ENCODE results near the gene SKA2. TPM values are rescaled to one million over a fixed set of nuclear protein-coding genes. Genes with fewer than 3 reads are reported as not detected.
A peak's percentile ranks its signal among the peaks of the same experiment; 100 is the strongest.

SKA2 gene
- total and polyA plus RNA-seq, 9 of the 15 experiments (the other 6 are each of a cell fraction or from before 2014, with no cell fraction given): 58.1 to 183 (median 133) TPM

DNA sequence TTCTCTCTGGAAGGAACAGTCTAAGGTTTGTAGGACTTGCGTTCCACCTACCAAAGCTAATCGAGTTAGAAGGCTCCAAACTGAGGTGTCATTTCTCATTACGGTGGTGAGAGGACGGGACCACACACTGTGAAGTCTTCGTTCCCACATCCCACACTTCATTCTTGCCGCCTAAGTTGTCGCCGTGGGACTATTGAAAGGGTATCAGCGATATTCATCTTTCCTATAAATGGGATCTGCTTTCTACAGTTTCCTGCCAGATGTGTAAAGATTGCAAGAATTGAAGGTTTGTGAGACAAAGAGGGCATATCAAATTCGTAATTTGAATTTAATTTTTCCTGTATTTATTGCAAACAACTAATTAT is 47.7 kb downstream of the SKA2 start (continued):
- TF ChIP-seq, protein P1, sequence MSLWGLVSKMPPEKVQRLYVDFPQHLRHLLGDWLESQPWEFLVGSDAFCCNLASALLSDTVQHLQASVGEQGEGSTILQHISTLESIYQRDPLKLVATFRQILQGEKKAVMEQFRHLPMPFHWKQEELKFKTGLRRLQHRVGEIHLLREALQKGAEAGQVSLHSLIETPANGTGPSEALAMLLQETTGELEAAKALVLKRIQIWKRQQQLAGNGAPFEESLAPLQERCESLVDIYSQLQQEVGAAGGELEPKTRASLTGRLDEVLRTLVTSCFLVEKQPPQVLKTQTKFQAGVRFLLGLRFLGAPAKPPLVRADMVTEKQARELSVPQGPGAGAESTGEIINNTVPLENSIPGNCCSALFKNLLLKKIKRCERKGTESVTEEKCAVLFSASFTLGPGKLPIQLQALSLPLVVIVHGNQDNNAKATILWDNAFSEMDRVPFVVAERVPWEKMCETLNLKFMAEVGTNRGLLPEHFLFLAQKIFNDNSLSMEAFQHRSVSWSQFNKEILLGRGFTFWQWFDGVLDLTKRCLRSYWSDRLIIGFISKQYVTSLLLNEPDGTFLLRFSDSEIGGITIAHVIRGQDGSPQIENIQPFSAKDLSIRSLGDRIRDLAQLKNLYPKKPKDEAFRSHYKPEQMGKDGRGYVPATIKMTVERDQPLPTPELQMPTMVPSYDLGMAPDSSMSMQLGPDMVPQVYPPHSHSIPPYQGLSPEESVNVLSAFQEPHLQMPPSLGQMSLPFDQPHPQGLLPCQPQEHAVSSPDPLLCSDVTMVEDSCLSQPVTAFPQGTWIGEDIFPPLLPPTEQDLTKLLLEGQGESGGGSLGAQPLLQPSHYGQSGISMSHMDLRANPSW (CRISPR knock-in tag; IDR thresholded peaks at IDR 0.05): no peak
- TF ChIP-seq RFX1 (IDR thresholded peaks at IDR 0.05): peak; percentile 22; the same call in 1 of the 2 replicates
- no peak for TF ChIP-seq ZNF561 (CRISPR knock-in tag; conservative IDR thresholded peaks at IDR 0.05)
- TF ChIP-seq, protein P2, sequence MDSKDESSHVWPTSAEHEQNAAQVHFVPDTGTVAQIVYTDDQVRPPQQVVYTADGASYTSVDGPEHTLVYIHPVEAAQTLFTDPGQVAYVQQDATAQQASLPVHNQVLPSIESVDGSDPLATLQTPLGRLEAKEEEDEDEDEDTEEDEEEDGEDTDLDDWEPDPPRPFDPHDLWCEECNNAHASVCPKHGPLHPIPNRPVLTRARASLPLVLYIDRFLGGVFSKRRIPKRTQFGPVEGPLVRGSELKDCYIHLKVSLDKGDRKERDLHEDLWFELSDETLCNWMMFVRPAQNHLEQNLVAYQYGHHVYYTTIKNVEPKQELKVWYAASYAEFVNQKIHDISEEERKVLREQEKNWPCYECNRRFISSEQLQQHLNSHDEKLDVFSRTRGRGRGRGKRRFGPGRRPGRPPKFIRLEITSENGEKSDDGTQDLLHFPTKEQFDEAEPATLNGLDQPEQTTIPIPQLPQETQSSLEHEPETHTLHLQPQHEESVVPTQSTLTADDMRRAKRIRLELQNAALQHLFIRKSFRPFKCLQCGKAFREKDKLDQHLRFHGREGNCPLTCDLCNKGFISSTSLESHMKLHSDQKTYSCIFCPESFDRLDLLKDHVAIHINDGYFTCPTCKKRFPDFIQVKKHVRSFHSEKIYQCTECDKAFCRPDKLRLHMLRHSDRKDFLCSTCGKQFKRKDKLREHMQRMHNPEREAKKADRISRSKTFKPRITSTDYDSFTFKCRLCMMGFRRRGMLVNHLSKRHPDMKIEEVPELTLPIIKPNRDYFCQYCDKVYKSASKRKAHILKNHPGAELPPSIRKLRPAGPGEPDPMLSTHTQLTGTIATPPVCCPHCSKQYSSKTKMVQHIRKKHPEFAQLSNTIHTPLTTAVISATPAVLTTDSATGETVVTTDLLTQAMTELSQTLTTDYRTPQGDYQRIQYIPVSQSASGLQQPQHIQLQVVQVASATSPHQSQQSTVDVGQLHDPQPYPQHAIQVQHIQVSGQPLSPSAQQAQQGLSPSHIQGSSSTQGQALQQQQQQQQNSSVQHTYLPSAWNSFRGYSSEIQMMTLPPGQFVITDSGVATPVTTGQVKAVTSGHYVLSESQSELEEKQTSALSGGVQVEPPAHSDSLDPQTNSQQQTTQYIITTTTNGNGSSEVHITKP (IDR thresholded peaks at IDR 0.05; ENCODE audit: partially characterized antibody): no peak
- no peak for TF ChIP-seq RBM17 (IDR thresholded peaks at IDR 0.05; ENCODE audit: borderline replicate concordance, low read depth, low read length)
- TF ChIP-seq CREB1 (IDR thresholded peaks at IDR 0.05): no peak
- no peak for TF ChIP-seq CREB1 (CRISPR knock-in tag; IDR thresholded peaks at IDR 0.05)
- no peak for TF ChIP-seq ZBTB7A (IDR thresholded peaks at IDR 0.05; ENCODE audit: borderline replicate concordance, control insufficient read depth, low read depth, low read length)
- TF ChIP-seq FOXA1 (IDR thresholded peaks at IDR 0.05; ENCODE audit: borderline replicate concordance): no peak
- TF ChIP-seq, protein P3, sequence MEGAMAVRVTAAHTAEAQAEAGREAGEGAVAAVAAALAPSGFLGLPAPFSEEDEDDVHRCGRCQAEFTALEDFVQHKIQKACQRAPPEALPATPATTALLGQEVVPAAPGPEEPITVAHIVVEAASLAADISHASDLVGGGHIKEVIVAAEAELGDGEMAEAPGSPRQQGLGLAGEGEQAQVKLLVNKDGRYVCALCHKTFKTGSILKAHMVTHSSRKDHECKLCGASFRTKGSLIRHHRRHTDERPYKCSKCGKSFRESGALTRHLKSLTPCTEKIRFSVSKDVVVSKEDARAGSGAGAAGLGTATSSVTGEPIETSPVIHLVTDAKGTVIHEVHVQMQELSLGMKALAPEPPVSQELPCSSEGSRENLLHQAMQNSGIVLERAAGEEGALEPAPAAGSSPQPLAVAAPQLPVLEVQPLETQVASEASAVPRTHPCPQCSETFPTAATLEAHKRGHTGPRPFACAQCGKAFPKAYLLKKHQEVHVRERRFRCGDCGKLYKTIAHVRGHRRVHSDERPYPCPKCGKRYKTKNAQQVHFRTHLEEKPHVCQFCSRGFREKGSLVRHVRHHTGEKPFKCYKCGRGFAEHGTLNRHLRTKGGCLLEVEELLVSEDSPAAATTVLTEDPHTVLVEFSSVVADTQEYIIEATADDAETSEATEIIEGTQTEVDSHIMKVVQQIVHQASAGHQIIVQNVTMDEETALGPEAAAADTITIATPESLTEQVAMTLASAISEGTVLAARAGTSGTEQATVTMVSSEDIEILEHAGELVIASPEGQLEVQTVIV (CRISPR knock-in tag; IDR thresholded peaks at IDR 0.05; ENCODE audit: borderline replicate concordance): no peak
- no peak for TF ChIP-seq ZNF347 (CRISPR knock-in tag; IDR thresholded peaks at IDR 0.05; ENCODE audit: low read depth)
- no peak for TF ChIP-seq RBM39 (optimal IDR thresholded peaks at IDR 0.05; ENCODE audit: low read depth, low read length)
- TF ChIP-seq GABPA (tag; conservative IDR thresholded peaks at IDR 0.05; ENCODE audit: low read depth): no peak
- TF ChIP-seq TGIF2 (CRISPR knock-in tag; IDR thresholded peaks at IDR 0.05): no peak
- 0 out of 2 replicates have a peak, but pooled peaks have one; percentile 21 for TF ChIP-seq SMARCE1 (IDR thresholded peaks at IDR 0.05)
- TF ChIP-seq, protein P4, sequence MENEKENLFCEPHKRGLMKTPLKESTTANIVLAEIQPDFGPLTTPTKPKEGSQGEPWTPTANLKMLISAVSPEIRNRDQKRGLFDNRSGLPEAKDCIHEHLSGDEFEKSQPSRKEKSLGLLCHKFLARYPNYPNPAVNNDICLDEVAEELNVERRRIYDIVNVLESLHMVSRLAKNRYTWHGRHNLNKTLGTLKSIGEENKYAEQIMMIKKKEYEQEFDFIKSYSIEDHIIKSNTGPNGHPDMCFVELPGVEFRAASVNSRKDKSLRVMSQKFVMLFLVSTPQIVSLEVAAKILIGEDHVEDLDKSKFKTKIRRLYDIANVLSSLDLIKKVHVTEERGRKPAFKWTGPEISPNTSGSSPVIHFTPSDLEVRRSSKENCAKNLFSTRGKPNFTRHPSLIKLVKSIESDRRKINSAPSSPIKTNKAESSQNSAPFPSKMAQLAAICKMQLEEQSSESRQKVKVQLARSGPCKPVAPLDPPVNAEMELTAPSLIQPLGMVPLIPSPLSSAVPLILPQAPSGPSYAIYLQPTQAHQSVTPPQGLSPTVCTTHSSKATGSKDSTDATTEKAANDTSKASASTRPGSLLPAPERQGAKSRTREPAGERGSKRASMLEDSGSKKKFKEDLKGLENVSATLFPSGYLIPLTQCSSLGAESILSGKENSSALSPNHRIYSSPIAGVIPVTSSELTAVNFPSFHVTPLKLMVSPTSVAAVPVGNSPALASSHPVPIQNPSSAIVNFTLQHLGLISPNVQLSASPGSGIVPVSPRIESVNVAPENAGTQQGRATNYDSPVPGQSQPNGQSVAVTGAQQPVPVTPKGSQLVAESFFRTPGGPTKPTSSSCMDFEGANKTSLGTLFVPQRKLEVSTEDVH (IDR thresholded peaks at IDR 0.05; ENCODE audit: low read depth, partially characterized antibody): peak; percentile 66
- TF ChIP-seq ARNT (IDR thresholded peaks at IDR 0.05): peak in 1 of 2 experiments; percentile 67; a peak in 1 of 4 replicates

Data from K562 (cell line).